GM23338 (cell line): ENCODE results near the gene ODAD2. TPM values are rescaled to one million over a fixed set of nuclear protein-coding genes. Genes with fewer than 3 reads are reported as not detected.

Source experiments
- ATAC-seq: fragments of 200-7000 bp; cut with Tn5 transposase; 3 replicates; pipeline ENCODE4 v1.9.1; 2020
- DNase-seq: peaks from one replicate; pipeline ENCODE4 v3.0.0-alpha.2; 2015; ENCODE audit warnings: low spot score
- H2AFZ ChIP-seq: fragments of 200-600 bp; sonication (generic); 2 replicates; pipeline ENCODE4 v1.8.0; 2016; ENCODE audit warnings: antibody characterized with exemption, mild to moderate bottlenecking, moderate library complexity
- H3F3A ChIP-seq: fragments of 200-600 bp; sonication (generic); replicated peaks from 2 replicates; pipeline ENCODE4 v1.8.0; 2017; ENCODE audit warnings: antibody characterized with exemption, mixed run types, low read depth
- H3K27ac ChIP-seq: fragments of 200-600 bp; sonication (generic); 2 replicates; pipeline ENCODE4 v1.6.1; 2016; ENCODE audit warnings: low read depth
- H3K27me3 ChIP-seq: fragments of 200-600 bp; sonication (generic); 2 replicates; pipeline ENCODE4 v1.8.0; 2016; ENCODE audit warnings: mild to moderate bottlenecking, mixed run types, moderate library complexity; ENCODE audit not compliant: insufficient read depth
- H3K36me3 ChIP-seq: fragments of 200-600 bp; sonication (generic); 2 replicates; pipeline ENCODE4 v1.8.0; 2016; ENCODE audit warnings: mild to moderate bottlenecking; ENCODE audit not compliant: insufficient read depth
- H3K4me1 ChIP-seq: fragments of 200-600 bp; sonication (generic); 2 replicates; pipeline ENCODE4 v1.8.0; 2016; ENCODE audit warnings: mild to moderate bottlenecking, moderate library complexity; ENCODE audit not compliant: insufficient read depth
- H3K4me2 ChIP-seq: fragments of 200-600 bp; sonication (generic); 2 replicates; pipeline ENCODE4 v1.7.1; 2017; ENCODE audit warnings: mixed run types
- H3K4me3 ChIP-seq: fragments of 200-600 bp; sonication (generic); 2 replicates; pipeline ENCODE4 v1.6.1; 2016; ENCODE audit warnings: mixed run types
- H3K79me2 ChIP-seq: fragments of 200-600 bp; sonication (generic); replicated peaks from 2 replicates; pipeline ENCODE4 v1.8.0; 2017; ENCODE audit warnings: mild to moderate bottlenecking; ENCODE audit not compliant: insufficient read depth
- H3K9me2 ChIP-seq: fragments of 200-600 bp; sonication (generic); 2 replicates; pipeline ENCODE4 v1.8.0; 2017; ENCODE audit not compliant: insufficient read depth
- H4K20me1 ChIP-seq: fragments of 200-600 bp; sonication (generic); replicated peaks from 2 replicates; pipeline ENCODE4 v1.8.0; 2017; ENCODE audit warnings: mild to moderate bottlenecking; ENCODE audit not compliant: insufficient read depth
- H3K27ac Mint-ChIP-seq: 2 replicates; pipeline ENCODE4 v1.8.0; 2020; ENCODE audit warnings: inconsistent platforms, mild to moderate bottlenecking, moderate library complexity, mixed read lengths
- H3K27me3 Mint-ChIP-seq: 3 replicates; pipeline ENCODE4 v1.8.0; 2022; ENCODE audit warnings: low read depth, mild to moderate bottlenecking, moderate library complexity, mixed read lengths, inconsistent platforms; ENCODE audit not compliant: insufficient read depth, poor library complexity
- H3K36me3 Mint-ChIP-seq: 3 replicates; pipeline ENCODE4 v1.8.0; 2021; ENCODE audit warnings: low read depth, mild to moderate bottlenecking, inconsistent platforms, moderate library complexity, mixed read lengths
- H3K4me1 Mint-ChIP-seq: 3 replicates; pipeline ENCODE4 v1.8.0; 2020; ENCODE audit warnings: mild to moderate bottlenecking, inconsistent platforms, mixed read lengths
- H3K4me3 Mint-ChIP-seq: 3 replicates; pipeline ENCODE4 v1.8.0; 2021; ENCODE audit warnings: moderate library complexity, mild to moderate bottlenecking, inconsistent platforms, mixed read lengths
- H3K9me3 Mint-ChIP-seq: 3 replicates; pipeline ENCODE4 v1.8.0; 2020; ENCODE audit warnings: moderate library complexity, mild to moderate bottlenecking, inconsistent platforms, mixed read lengths
- CREB1 ChIP-seq: fragments of 250-450 bp; sonication (Bioruptor Pico); IDR thresholded peaks from 2 replicates; pipeline ENCODE4 v1.5.0; 2020; ENCODE audit warnings: low read depth, mild to moderate bottlenecking, moderate library complexity
- EZH2 ChIP-seq: fragments of 200-600 bp; sonication (generic); IDR thresholded peaks from one replicate; pipeline ENCODE4 v1.8.0; 2017; ENCODE audit warnings: antibody characterized with exemption, mild to moderate bottlenecking, low read depth; ENCODE audit not compliant: unreplicated experiment
- EZH2phosphoT487 ChIP-seq: fragments of 200-600 bp; sonication (generic); IDR thresholded peaks from one replicate; pipeline ENCODE4 v1.8.1; 2018; ENCODE audit warnings: antibody characterized with exemption; ENCODE audit not compliant: unreplicated experiment
- JUNB ChIP-seq: IDR thresholded peaks from one replicate; pipeline ENCODE4 v1.6.1; 2016; ENCODE audit warnings: antibody characterized with exemption; ENCODE audit not compliant: unreplicated experiment
- NANOG ChIP-seq: IDR thresholded peaks from 2 replicates; pipeline ENCODE4 v1.6.1; 2016; ENCODE audit warnings: antibody characterized with exemption, borderline replicate concordance
- POLR2AphosphoS5 ChIP-seq: IDR thresholded peaks from 2 replicates; pipeline ENCODE4 v1.6.1; 2016; ENCODE audit warnings: antibody characterized with exemption, low read depth
- ZNF331 ChIP-seq: fragments of 250-450 bp; sonication (Bioruptor Pico); IDR thresholded peaks from 2 replicates; pipeline ENCODE4 v1.5.0; 2020; ENCODE audit warnings: low read depth, mild to moderate bottlenecking, moderate library complexity
- polyA plus RNA-seq: library from polyadenylated mRNA; unstranded; fragments of >200 nt; fragmentation: Nextera tagmentation; extraction: Ambion mirVana; gene quantifications from 2 replicates; pipeline ENCODE4 v1.2.1, GENCODE V29; 2016
- total RNA-seq: library from RNA; depleted of rRNA; stranded (reverse); fragments of >200 nt; shearing (Covaris generic); gene quantifications from 2 replicates; pipeline ENCODE4 v1.2.3, GENCODE V29; 2014
- TF ChIP-seq, protein P1 (sequence below): IDR thresholded peaks from one replicate; pipeline ENCODE4 v1.6.1; 2018; ENCODE audit warnings: antibody characterized with exemption; ENCODE audit not compliant: unreplicated experiment
- TF ChIP-seq, protein P2 (sequence below): IDR thresholded peaks from 2 replicates; pipeline ENCODE4 v1.6.1; 2016; ENCODE audit warnings: antibody characterized with exemption
- TF ChIP-seq, protein P3 (sequence below): fragments of 250-450 bp; sonication (Bioruptor Pico); IDR thresholded peaks from 2 replicates; pipeline ENCODE4 v1.5.0; 2020; ENCODE audit warnings: mild to moderate bottlenecking, moderate library complexity

The ODAD2 gene
- total and polyA plus RNA-seq, 2 experiments from 2014 or later, result 2.1 to 3.4 TPM

DNA sequence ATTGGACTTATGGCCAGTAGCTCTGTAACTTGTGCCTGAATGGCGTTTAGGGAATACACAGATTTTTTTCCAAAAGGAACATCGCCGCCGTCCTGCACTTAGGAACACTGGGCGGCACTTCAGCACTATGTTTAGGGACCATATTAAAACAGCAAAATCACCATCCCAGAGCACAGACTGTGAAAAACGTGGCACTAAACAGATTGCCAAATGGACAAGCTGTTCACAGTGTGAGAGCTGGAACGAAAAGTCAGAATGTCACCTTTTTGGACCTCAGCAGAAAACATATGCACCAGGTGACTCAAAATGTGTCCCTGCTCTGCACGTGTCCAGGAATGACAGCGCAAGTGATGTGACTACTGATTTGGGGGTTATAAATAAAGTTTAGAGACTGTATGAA is 87.9 kb downstream of the ODAD2 start (continued):
- TF ChIP-seq CREB1 (CRISPR knock-in tag), result no peak

DNA sequence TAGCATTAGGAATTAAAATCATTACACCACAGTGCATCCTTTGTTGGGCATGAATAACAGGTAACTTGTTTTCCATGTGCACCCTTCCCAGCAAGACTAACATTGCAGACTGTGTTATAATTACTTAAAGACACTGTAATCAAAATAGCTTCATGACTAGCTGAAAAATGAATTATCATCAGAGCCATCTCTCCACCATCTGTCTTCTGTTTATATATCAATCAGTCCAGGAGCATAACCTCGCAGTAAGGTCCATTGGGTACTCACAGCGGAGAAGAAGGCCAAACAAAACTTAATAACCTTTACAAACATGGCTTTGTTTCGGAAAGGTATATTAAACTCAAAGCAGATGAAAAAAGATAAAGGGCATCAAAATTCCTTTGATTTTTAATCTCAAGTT is 90.6 kb downstream of the ODAD2 start:
- Mint-ChIP-seq H3K4me3 (no peak overlapping the region), H3K9me3 (no peaks in the 10 kb centered on the region; the same call in 2 of the 3 replicates)

More for the DNA sequence above, 90.6 kb downstream of the ODAD2 start:
- TF ChIP-seq EZH2, result no peak
- no peak for TF ChIP-seq ZNF331 (CRISPR knock-in tag)
- no peak for TF ChIP-seq NANOG
- TF ChIP-seq, protein P1, sequence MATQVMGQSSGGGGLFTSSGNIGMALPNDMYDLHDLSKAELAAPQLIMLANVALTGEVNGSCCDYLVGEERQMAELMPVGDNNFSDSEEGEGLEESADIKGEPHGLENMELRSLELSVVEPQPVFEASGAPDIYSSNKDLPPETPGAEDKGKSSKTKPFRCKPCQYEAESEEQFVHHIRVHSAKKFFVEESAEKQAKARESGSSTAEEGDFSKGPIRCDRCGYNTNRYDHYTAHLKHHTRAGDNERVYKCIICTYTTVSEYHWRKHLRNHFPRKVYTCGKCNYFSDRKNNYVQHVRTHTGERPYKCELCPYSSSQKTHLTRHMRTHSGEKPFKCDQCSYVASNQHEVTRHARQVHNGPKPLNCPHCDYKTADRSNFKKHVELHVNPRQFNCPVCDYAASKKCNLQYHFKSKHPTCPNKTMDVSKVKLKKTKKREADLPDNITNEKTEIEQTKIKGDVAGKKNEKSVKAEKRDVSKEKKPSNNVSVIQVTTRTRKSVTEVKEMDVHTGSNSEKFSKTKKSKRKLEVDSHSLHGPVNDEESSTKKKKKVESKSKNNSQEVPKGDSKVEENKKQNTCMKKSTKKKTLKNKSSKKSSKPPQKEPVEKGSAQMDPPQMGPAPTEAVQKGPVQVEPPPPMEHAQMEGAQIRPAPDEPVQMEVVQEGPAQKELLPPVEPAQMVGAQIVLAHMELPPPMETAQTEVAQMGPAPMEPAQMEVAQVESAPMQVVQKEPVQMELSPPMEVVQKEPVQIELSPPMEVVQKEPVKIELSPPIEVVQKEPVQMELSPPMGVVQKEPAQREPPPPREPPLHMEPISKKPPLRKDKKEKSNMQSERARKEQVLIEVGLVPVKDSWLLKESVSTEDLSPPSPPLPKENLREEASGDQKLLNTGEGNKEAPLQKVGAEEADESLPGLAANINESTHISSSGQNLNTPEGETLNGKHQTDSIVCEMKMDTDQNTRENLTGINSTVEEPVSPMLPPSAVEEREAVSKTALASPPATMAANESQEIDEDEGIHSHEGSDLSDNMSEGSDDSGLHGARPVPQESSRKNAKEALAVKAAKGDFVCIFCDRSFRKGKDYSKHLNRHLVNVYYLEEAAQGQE, result no peak
- TF ChIP-seq CREB1 (CRISPR knock-in tag), result no peak
- TF ChIP-seq, protein P2, sequence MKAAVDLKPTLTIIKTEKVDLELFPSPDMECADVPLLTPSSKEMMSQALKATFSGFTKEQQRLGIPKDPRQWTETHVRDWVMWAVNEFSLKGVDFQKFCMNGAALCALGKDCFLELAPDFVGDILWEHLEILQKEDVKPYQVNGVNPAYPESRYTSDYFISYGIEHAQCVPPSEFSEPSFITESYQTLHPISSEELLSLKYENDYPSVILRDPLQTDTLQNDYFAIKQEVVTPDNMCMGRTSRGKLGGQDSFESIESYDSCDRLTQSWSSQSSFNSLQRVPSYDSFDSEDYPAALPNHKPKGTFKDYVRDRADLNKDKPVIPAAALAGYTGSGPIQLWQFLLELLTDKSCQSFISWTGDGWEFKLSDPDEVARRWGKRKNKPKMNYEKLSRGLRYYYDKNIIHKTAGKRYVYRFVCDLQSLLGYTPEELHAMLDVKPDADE, result no peak
- no peak for TF ChIP-seq POLR2AphosphoS5
- TF ChIP-seq, protein P3, sequence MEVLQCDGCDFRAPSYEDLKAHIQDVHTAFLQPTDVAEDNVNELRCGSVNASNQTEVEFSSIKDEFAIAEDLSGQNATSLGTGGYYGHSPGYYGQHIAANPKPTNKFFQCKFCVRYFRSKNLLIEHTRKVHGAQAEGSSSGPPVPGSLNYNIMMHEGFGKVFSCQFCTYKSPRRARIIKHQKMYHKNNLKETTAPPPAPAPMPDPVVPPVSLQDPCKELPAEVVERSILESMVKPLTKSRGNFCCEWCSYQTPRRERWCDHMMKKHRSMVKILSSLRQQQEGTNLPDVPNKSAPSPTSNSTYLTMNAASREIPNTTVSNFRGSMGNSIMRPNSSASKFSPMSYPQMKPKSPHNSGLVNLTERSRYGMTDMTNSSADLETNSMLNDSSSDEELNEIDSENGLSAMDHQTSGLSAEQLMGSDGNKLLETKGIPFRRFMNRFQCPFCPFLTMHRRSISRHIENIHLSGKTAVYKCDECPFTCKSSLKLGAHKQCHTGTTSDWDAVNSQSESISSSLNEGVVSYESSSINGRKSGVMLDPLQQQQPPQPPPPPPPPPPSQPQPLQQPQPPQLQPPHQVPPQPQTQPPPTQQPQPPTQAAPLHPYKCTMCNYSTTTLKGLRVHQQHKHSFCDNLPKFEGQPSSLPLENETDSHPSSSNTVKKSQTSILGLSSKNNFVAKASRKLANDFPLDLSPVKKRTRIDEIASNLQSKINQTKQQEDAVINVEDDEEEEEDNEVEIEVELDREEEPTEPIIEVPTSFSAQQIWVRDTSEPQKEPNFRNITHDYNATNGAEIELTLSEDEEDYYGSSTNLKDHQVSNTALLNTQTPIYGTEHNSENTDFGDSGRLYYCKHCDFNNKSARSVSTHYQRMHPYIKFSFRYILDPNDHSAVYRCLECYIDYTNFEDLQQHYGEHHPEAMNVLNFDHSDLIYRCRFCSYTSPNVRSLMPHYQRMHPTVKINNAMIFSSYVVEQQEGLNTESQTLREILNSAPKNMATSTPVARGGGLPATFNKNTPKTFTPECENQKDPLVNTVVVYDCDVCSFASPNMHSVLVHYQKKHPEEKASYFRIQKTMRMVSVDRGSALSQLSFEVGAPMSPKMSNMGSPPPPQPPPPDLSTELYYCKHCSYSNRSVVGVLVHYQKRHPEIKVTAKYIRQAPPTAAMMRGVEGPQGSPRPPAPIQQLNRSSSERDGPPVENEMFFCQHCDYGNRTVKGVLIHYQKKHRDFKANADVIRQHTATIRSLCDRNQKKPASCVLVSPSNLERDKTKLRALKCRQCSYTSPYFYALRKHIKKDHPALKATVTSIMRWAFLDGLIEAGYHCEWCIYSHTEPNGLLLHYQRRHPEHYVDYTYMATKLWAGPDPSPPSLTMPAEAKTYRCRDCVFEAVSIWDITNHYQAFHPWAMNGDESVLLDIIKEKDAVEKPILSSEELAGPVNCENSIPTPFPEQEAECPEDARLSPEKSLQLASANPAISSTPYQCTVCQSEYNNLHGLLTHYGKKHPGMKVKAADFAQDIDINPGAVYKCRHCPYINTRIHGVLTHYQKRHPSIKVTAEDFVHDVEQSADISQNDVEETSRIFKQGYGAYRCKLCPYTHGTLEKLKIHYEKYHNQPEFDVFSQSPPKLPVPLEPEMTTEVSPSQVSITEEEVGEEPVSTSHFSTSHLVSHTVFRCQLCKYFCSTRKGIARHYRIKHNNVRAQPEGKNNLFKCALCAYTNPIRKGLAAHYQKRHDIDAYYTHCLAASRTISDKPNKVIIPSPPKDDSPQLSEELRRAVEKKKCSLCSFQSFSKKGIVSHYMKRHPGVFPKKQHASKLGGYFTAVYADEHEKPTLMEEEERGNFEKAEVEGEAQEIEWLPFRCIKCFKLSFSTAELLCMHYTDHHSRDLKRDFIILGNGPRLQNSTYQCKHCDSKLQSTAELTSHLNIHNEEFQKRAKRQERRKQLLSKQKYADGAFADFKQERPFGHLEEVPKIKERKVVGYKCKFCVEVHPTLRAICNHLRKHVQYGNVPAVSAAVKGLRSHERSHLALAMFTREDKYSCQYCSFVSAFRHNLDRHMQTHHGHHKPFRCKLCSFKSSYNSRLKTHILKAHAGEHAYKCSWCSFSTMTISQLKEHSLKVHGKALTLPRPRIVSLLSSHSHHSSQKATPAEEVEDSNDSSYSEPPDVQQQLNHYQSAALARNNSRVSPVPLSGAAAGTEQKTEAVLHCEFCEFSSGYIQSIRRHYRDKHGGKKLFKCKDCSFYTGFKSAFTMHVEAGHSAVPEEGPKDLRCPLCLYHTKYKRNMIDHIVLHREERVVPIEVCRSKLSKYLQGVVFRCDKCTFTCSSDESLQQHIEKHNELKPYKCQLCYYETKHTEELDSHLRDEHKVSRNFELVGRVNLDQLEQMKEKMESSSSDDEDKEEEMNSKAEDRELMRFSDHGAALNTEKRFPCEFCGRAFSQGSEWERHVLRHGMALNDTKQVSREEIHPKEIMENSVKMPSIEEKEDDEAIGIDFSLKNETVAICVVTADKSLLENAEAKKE (CRISPR knock-in tag), result no peak
- TF ChIP-seq EZH2phosphoT487, result no peak
- TF ChIP-seq JUNB, result no peak
- H3K27ac ChIP-seq, result no peak overlapping the region
- Mint-ChIP-seq H3K27ac (no peak overlapping the region), H3K36me3 (peaks cover 11% of the 10 kb centered on the region; the same call in 2 of the 3 replicates), H3K4me1 (peaks cover 38% of the 10 kb centered on the region), H3K27me3 (peaks cover 2% of the 10 kb centered on the region)
- no peaks in the 10 kb centered on the region for H3K9me2 ChIP-seq
- ATAC-seq (no peak), DNase-seq (no peak)
- peaks cover 18% of the 10 kb centered on the region for H3K4me1 ChIP-seq
- no peak overlapping the region for H3K4me2 ChIP-seq
- H4K20me1 ChIP-seq, result no peaks in the 10 kb centered on the region
- H3K36me3 ChIP-seq, result no peaks in the 10 kb centered on the region
- H3F3A ChIP-seq, result no peaks in the 10 kb centered on the region
- H3K79me2 ChIP-seq, result no peaks in the 10 kb centered on the region
- no peak overlapping the region for H3K4me3 ChIP-seq
- H3K27me3 ChIP-seq, result no peaks in the 10 kb centered on the region
- no peak overlapping the region for H2AFZ ChIP-seq
